IMR-90 (cell line): Measurements from ENCODE around the gene ITIH4. TPM values are rescaled to one million over a fixed set of nuclear protein-coding genes. Genes with fewer than 3 reads are reported as not detected.

Source experiments
- ATAC-seq: fragments of 200-7000 bp; cut with Tn5 transposase; 2 replicates; pipeline ENCODE4 v1.9.1; 2020; ENCODE audit warnings: low read depth, mild to moderate bottlenecking, moderate library complexity
- BruUV-seq: library from RNA; stranded (reverse); fragments of 400-500 nt; replicated peaks from 2 replicates; lab custom pipeline; 2021; lab: Mats Ljungman, UMichigan
- CTCF ChIA-PET: fragments of 300-600 bp; formaldehyde crosslinking; extraction: SDS; loops from one replicate; lab custom pipeline; 2021; ENCODE audit warnings: antibody characterized with exemption; lab: Yijun Ruan, JAX
- POLR2A ChIA-PET: fragments of 300-600 bp; sonication (Branson Sonifier 250); formaldehyde crosslinking; loops from one replicate; lab custom pipeline; 2022; ENCODE audit warnings: antibody characterized with exemption; ENCODE audit not compliant: unreplicated experiment; lab: Charles Lee
- DNase-seq: peaks from one replicate; pipeline ENCODE4 v3.0.0; 2013
- H2AFZ ChIP-seq: replicated peaks from 2 replicates; pipeline ENCODE3; 2013; ENCODE audit warnings: low read length, mild to moderate bottlenecking; ENCODE audit not compliant: poor library complexity
- H2AK5ac ChIP-seq: 2 replicates; pipeline ENCODE4 v1.6.1; 2013; ENCODE audit warnings: low read depth, low read length, inconsistent platforms
- H2AK9ac ChIP-seq: replicated peaks from 2 replicates; pipeline ENCODE3; 2013; ENCODE audit warnings: mild to moderate bottlenecking, low read depth, low read length, moderate library complexity; ENCODE audit not compliant: poor library complexity
- H2BK120ac ChIP-seq: 2 replicates; pipeline ENCODE4 v1.6.1; 2013; ENCODE audit warnings: low read depth, low read length, inconsistent platforms
- H2BK15ac ChIP-seq: 3 replicates; pipeline ENCODE4 v1.6.1; 2013; ENCODE audit warnings: low read depth, low read length, inconsistent platforms
- H2BK20ac ChIP-seq: 2 replicates; pipeline ENCODE4 v1.6.1; 2013; ENCODE audit warnings: low read depth, mild to moderate bottlenecking, inconsistent platforms, low read length, moderate library complexity
- H2BK5ac ChIP-seq: 2 replicates; pipeline ENCODE4 v1.6.1; 2013; ENCODE audit warnings: mild to moderate bottlenecking, low read depth, low read length, inconsistent platforms; ENCODE audit not compliant: poor library complexity, severe bottlenecking
- H3K14ac ChIP-seq: replicated peaks from 2 replicates; pipeline ENCODE4 v1.6.1; 2013; ENCODE audit warnings: low read depth, low read length, inconsistent platforms
- H3K18ac ChIP-seq: 2 replicates; pipeline ENCODE4 v1.6.1; 2013; ENCODE audit warnings: low read depth, low read length, control low read depth
- H3K23ac ChIP-seq: 2 replicates; pipeline ENCODE4 v1.6.1; 2013; ENCODE audit warnings: low read depth, low read length, inconsistent platforms
- H3K27ac ChIP-seq: 2 replicates; pipeline ENCODE4 v1.5.1; 2013; ENCODE audit warnings: mild to moderate bottlenecking, control low read depth, low read length; ENCODE audit not compliant: insufficient read depth
- H3K27me3 ChIP-seq: 2 replicates; pipeline ENCODE4 v1.6.1; 2013; ENCODE audit warnings: low read length; ENCODE audit not compliant: control insufficient read depth, insufficient read depth
- H3K36me3 ChIP-seq: 2 replicates; pipeline ENCODE4 v1.6.1; 2013; ENCODE audit warnings: low read length, mixed read lengths; ENCODE audit not compliant: control insufficient read depth, insufficient read depth
- H3K4ac ChIP-seq: 2 replicates; pipeline ENCODE4 v1.6.1; 2013; ENCODE audit warnings: low read depth, low read length, inconsistent platforms
- H3K4me1 ChIP-seq: 2 replicates; pipeline ENCODE4 v1.6.1; 2013; ENCODE audit warnings: low read length, mixed read lengths; ENCODE audit not compliant: control insufficient read depth, insufficient read depth
- H3K4me2 ChIP-seq: 2 replicates; pipeline ENCODE4 v1.6.1; 2013; ENCODE audit warnings: low read depth, mild to moderate bottlenecking, control low read depth, low read length, moderate library complexity
- H3K4me3 ChIP-seq: 2 replicates; pipeline ENCODE4 v1.5.1; 2013; ENCODE audit warnings: low read depth, mild to moderate bottlenecking, control low read depth, low read length, moderate library complexity; ENCODE audit not compliant: insufficient read depth
- H3K56ac ChIP-seq: 2 replicates; pipeline ENCODE4 v1.6.1; 2013; ENCODE audit warnings: low read length, inconsistent platforms; ENCODE audit not compliant: insufficient read depth; ENCODE audit errors: extremely low read depth
- H3K79me1 ChIP-seq, 2 experiments: 2 replicates each; pipeline ENCODE4 v1.6.1; 2013; ENCODE audit warnings: low read length in 2 of 2, inconsistent platforms in 1 of 2, low read depth in 1 of 2
- H3K9ac ChIP-seq: 2 replicates; pipeline ENCODE4 v1.6.1; 2013; ENCODE audit warnings: low read depth, low read length, control low read depth
- H3K9me1 ChIP-seq: 2 replicates; pipeline ENCODE4 v1.6.1; 2013; ENCODE audit warnings: low read length, inconsistent platforms; ENCODE audit not compliant: insufficient read depth
- H3K9me3 ChIP-seq: 2 replicates; pipeline ENCODE4 v1.6.1; 2013; ENCODE audit warnings: low read length; ENCODE audit not compliant: control insufficient read depth, insufficient read depth
- H4K20me1 ChIP-seq: 2 replicates; pipeline ENCODE4 v1.6.1; 2013; ENCODE audit warnings: low read length, inconsistent platforms; ENCODE audit not compliant: insufficient read depth
- H4K5ac ChIP-seq: 2 replicates; pipeline ENCODE4 v1.6.1; 2013; ENCODE audit warnings: mild to moderate bottlenecking, low read depth, low read length, control low read depth
- H4K8ac ChIP-seq, 2 experiments: 2 replicates each; pipeline ENCODE4 v1.6.1; 2013; ENCODE audit warnings: low read depth in 2 of 2, low read length in 2 of 2, control low read depth in 1 of 2, inconsistent platforms in 1 of 2
- H4K91ac ChIP-seq: 2 replicates; pipeline ENCODE4 v1.6.1; 2013; ENCODE audit warnings: low read depth, low read length, inconsistent platforms; ENCODE audit not compliant: insufficient read depth
- BHLHE40 ChIP-seq: fragments of 150-350 bp; IDR thresholded peaks from 2 replicates; pipeline ENCODE4 v1.6.1; 2016; ENCODE audit warnings: mild to moderate bottlenecking, low read depth, low read length
- CEBPB ChIP-seq: IDR thresholded peaks from 2 replicates; pipeline ENCODE4 v1.6.1; 2012; ENCODE audit warnings: low read depth, low read length, improper control_type of control experiment
- CHD1 ChIP-seq: IDR thresholded peaks from 2 replicates; pipeline ENCODE4 v1.6.1; 2012; ENCODE audit warnings: low read depth, low read length, improper control_type of control experiment
- FOS ChIP-seq: fragments of 150-350 bp; IDR thresholded peaks from 2 replicates; pipeline ENCODE4 v1.6.1; 2016; ENCODE audit warnings: low read depth, low read length
- MAFK ChIP-seq: IDR thresholded peaks from 2 replicates; pipeline ENCODE4 v1.6.1; 2012; ENCODE audit warnings: low read depth, low read length, improper control_type of control experiment
- MAZ ChIP-seq: IDR thresholded peaks from 2 replicates; pipeline ENCODE4 v1.6.1; 2012; ENCODE audit warnings: low read depth, mild to moderate bottlenecking, low read length, improper control_type of control experiment, moderate library complexity, borderline replicate concordance
- MXI1 ChIP-seq: IDR thresholded peaks from 2 replicates; pipeline ENCODE4 v1.6.1; 2012; ENCODE audit warnings: low read depth, mild to moderate bottlenecking, low read length, moderate library complexity, borderline replicate concordance
- NFE2L2 ChIP-seq: fragments of 150-350 bp; IDR thresholded peaks from 2 replicates; pipeline ENCODE4 v1.6.1; 2016; ENCODE audit warnings: low read depth, mild to moderate bottlenecking, low read length
- POLR2A ChIP-seq: IDR thresholded peaks from 2 replicates; pipeline ENCODE4 v1.6.1; 2012; ENCODE audit warnings: mild to moderate bottlenecking, low read depth, low read length
- RAD21 ChIP-seq: IDR thresholded peaks from 2 replicates; pipeline ENCODE4 v1.6.1; 2012; ENCODE audit warnings: low read length, improper control_type of control experiment
- RCOR1 ChIP-seq: IDR thresholded peaks from 2 replicates; pipeline ENCODE4 v1.6.1; 2012; ENCODE audit warnings: mild to moderate bottlenecking, low read length, improper control_type of control experiment; ENCODE audit not compliant: insufficient replicate concordance
- RFX5 ChIP-seq: IDR thresholded peaks from 2 replicates; pipeline ENCODE4 v1.8.0; 2012; ENCODE audit warnings: low read depth, mild to moderate bottlenecking, low read length, moderate library complexity
- SMC3 ChIP-seq: fragments of 150-350 bp; IDR thresholded peaks from 2 replicates; pipeline ENCODE4 v1.6.1; 2016; ENCODE audit warnings: low read depth, mild to moderate bottlenecking, antibody characterized with exemption, low read length, moderate library complexity
- WGBS, 2 experiments: methylation state at CpG; one replicate each; pipeline versions ENCODE4 v1.1.5 to v1.1.7; 2013; ENCODE audit warnings: missing lambda C conversion rate in 2 of 2; ENCODE audit not compliant: insufficient read length in 1 of 2; ENCODE audit errors: extremely low coverage in 2 of 2; 5-methylcytosine and 5-hydroxymethylcytosine counted together
- dilution Hi-C: fragments of 300-500 bp; cut with HindIII; formaldehyde crosslinking; loops from one replicate; pipeline ENCODE4 v1.14.3; 2018; ENCODE audit warnings: low sequenced_read_pairs; ENCODE audit not compliant: unreplicated experiment
- in situ Hi-C: fragments of 300-500 bp; cut with MboI; formaldehyde crosslinking; loops from 3 replicates; pipeline ENCODE4 v1.14.3; 2019; ENCODE audit warnings: low sequenced_read_pairs, inconsistent platforms, mixed read lengths
- intact Hi-C: fragments of 100-400 bp; cut with micrococcal nuclease; formaldehyde crosslinking; loops from 2 replicates; pipeline ENCODE4 v1.10.0; 2022
- polyA plus RNA-seq, 3 experiments: library from polyadenylated mRNA; depleted of rRNA; stranded (reverse); fragments of >200 nt; gene quantifications; 2 replicates each; pipeline ENCODE4 v1.2.3, GENCODE V29; 2012; ENCODE audit warnings: low replicate concordance in 1 of 3
- total RNA-seq: library from RNA; depleted of rRNA; stranded (reverse); fragments of >200 nt; gene quantifications from 2 replicates; pipeline ENCODE4 v1.2.3, GENCODE V29; 2012
- TF ChIP-seq, protein P1 (sequence below): fragments of 150-350 bp; IDR thresholded peaks from 2 replicates; pipeline ENCODE4 v1.6.1; 2016; ENCODE audit warnings: low read depth, mild to moderate bottlenecking, low read length, moderate library complexity, borderline replicate concordance
- TF ChIP-seq, protein P2 (sequence below): conservative IDR thresholded peaks from 2 replicates; pipeline ENCODE4 v1.5.1; 2012; ENCODE audit warnings: mild to moderate bottlenecking, low read depth, low read length, improper control_type of control experiment
- TF ChIP-seq, protein P3 (sequence below): fragments of 150-350 bp; IDR thresholded peaks from 2 replicates; pipeline ENCODE4 v1.6.1; 2017; ENCODE audit warnings: mild to moderate bottlenecking, antibody characterized with exemption, low read length, low read depth

The ITIH4 gene
- total and polyA plus RNA-seq, 2 of the 4 experiments (the other 2 are of a cell fraction), result 0.26 to 0.36 TPM

DNA sequence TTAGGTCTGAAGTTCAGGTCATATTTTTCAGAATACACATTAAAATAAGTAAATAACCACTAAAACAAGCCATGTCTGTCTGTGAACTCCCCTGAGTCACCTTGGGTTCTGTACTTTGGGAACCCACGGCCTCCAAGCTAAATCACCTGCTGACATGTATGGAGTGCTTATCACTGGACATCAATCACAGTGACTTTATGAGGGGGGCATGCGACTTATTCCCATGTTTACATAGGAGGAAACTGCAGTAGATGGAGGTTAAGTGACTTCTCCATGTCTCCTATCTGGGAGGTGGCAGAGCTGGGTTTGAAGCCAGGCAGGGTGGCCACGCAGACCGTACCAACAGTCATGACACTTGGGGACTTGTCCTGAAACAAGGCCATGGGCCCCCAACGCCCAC, 8.1 kb downstream of the ITIH4 start:
- H3K18ac ChIP-seq, result no peak overlapping the region
- no peak overlapping the region for H2BK15ac ChIP-seq
- no peak overlapping the region for H2BK120ac ChIP-seq
- H3K56ac ChIP-seq, result no peak overlapping the region
- H3K27me3 ChIP-seq, result peaks cover 1% of the 10 kb centered on the region; the same call in 1 of the 2 replicates
- H3K14ac ChIP-seq, result no peak overlapping the region
- no peaks in the 10 kb centered on the region for H4K20me1 ChIP-seq
- no peaks in the 10 kb centered on the region for H3K4me1 ChIP-seq
- H3K9me1 ChIP-seq, result no peaks in the 10 kb centered on the region
- H2AK9ac ChIP-seq, result no peak overlapping the region
- H4K91ac ChIP-seq, result no peak overlapping the region
- H3K4me2 ChIP-seq, result no peak overlapping the region
- no peaks in the 10 kb centered on the region for H3K79me1 ChIP-seq
- ATAC-seq, result no peak
- intact Hi-C loops, result no loop called here
- ChIA-PET CTCF (no interaction called here), POLR2A (no interaction called here)
- no peak overlapping the region for H3K4ac ChIP-seq
- H2BK5ac ChIP-seq, result no peak overlapping the region
- WGBS, 2 experiments, result no CpG with 5 or more reads among the region's 5 CpGs
- no peak overlapping the region for H2BK20ac ChIP-seq
- H3K27ac ChIP-seq, result no peak overlapping the region
- in situ Hi-C loops, result no loop called here
- DNase-seq, result no peak
- H4K8ac ChIP-seq, result no peak overlapping the region
- H4K5ac ChIP-seq, result no peak overlapping the region
- no peak overlapping the region for H3K4me3 ChIP-seq
- no peaks in the 10 kb centered on the region for H3K36me3 ChIP-seq
- no peak overlapping the region for H2AFZ ChIP-seq
- no peaks in the 10 kb centered on the region for H3K9me3 ChIP-seq
- H3K9ac ChIP-seq, result no peak overlapping the region
- no peak overlapping the region for H2AK5ac ChIP-seq
- dilution Hi-C loops, result no loop called here
- BruUV-seq, result no TSS peak
- no peak for TF ChIP-seq CEBPB
- TF ChIP-seq FOS, result no peak
- TF ChIP-seq, protein P1, sequence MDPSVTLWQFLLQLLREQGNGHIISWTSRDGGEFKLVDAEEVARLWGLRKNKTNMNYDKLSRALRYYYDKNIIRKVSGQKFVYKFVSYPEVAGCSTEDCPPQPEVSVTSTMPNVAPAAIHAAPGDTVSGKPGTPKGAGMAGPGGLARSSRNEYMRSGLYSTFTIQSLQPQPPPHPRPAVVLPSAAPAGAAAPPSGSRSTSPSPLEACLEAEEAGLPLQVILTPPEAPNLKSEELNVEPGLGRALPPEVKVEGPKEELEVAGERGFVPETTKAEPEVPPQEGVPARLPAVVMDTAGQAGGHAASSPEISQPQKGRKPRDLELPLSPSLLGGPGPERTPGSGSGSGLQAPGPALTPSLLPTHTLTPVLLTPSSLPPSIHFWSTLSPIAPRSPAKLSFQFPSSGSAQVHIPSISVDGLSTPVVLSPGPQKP, result no peak
- TF ChIP-seq BHLHE40, result no peak
- TF ChIP-seq, protein P2, sequence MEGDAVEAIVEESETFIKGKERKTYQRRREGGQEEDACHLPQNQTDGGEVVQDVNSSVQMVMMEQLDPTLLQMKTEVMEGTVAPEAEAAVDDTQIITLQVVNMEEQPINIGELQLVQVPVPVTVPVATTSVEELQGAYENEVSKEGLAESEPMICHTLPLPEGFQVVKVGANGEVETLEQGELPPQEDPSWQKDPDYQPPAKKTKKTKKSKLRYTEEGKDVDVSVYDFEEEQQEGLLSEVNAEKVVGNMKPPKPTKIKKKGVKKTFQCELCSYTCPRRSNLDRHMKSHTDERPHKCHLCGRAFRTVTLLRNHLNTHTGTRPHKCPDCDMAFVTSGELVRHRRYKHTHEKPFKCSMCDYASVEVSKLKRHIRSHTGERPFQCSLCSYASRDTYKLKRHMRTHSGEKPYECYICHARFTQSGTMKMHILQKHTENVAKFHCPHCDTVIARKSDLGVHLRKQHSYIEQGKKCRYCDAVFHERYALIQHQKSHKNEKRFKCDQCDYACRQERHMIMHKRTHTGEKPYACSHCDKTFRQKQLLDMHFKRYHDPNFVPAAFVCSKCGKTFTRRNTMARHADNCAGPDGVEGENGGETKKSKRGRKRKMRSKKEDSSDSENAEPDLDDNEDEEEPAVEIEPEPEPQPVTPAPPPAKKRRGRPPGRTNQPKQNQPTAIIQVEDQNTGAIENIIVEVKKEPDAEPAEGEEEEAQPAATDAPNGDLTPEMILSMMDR, result no peak
- no peak for TF ChIP-seq SMC3
- TF ChIP-seq RCOR1, result no peak
- TF ChIP-seq, protein P3, sequence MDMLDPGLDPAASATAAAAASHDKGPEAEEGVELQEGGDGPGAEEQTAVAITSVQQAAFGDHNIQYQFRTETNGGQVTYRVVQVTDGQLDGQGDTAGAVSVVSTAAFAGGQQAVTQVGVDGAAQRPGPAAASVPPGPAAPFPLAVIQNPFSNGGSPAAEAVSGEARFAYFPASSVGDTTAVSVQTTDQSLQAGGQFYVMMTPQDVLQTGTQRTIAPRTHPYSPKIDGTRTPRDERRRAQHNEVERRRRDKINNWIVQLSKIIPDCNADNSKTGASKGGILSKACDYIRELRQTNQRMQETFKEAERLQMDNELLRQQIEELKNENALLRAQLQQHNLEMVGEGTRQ, result no peak
- TF ChIP-seq MAFK, result no peak
- no peak for TF ChIP-seq RFX5
- TF ChIP-seq NFE2L2, result no peak
- no peak for TF ChIP-seq CHD1
- no peak for TF ChIP-seq POLR2A
- TF ChIP-seq RAD21, result no peak
- TF ChIP-seq MAZ, result no peak
- TF ChIP-seq MXI1, result no peak
- H3K23ac ChIP-seq, result no peak overlapping the region
